ENCODE results near the gene CSTPP1. TPM values are rescaled to one million over a fixed set of nuclear protein-coding genes. Genes with fewer than 3 reads are reported as not detected.

The CSTPP1 gene
- total and polyA plus RNA-seq, 2 donors (not counting 1 experiment from before 2014, with no cell fraction given) = 11.5 to 29.0 TPM

- Histone ChIP-seq H3K79me2 (ENCODE audit: control insufficient read depth, insufficient read depth, low read length) (no peaks in the 10 kb centered on the region), H3K4me2 (replicated peaks; ENCODE audit: low read depth, low read length, poor library complexity, severe bottlenecking) (peak within 1 kb of the TSS; percentile 94), H3K4me1 (ENCODE audit: control insufficient read depth in 2 of 2, insufficient read depth in 2 of 2, low read length in 2 of 2) (peaks cover 19 to 24% of the 10 kb centered on the region in 2 donors), H3K27me3 (replicated peaks in 1 of 4; ENCODE audit: control extremely low read depth in 1 of 4, control insufficient read depth in 3 of 4, insufficient read depth in 4 of 4, low read length in 3 of 4) (peaks cover 0 to 44% (median 15%) of the 10 kb centered on the region in 4 experiments), H3K9ac (ENCODE audit: low read length) (peak within 1 kb of the TSS; percentile 65), H3K9me3 (ENCODE audit: control extremely low read depth in 1 of 3, control insufficient read depth in 2 of 3, insufficient read depth in 1 of 3, low read length in 2 of 3) (peaks cover 0 to 13% (median 0%) of the 10 kb centered on the region in 3 donors), H2AFZ (ENCODE audit: insufficient read depth, low read depth, low read length, poor library complexity, severe bottlenecking) (peak within 1 kb of the TSS; percentile 80), H3K36me3 (replicated peaks in 1 of 2; ENCODE audit: control extremely low read depth in 1 of 2, control insufficient read depth in 1 of 2, extremely low read depth in 1 of 2, insufficient read depth in 2 of 2, low read length in 1 of 2) (no peaks in the 10 kb centered on the region), H3K4me3 (ENCODE audit: control extremely low read depth in 1 of 5, extremely low read depth in 1 of 5, insufficient read depth in 1 of 5, low read depth in 2 of 5, low read length in 4 of 5) (peak within 1 kb of the TSS in 4 of 5 experiments; percentile 31 to 65 (median 54)), H4K20me1 (ENCODE audit: control insufficient read depth, insufficient read depth, low read length, poor library complexity, severe bottlenecking) (no peaks in the 10 kb centered on the region), H3K27ac (ENCODE audit: low read length in 2 of 2) (no peak within 1 kb of the TSS)
- intact Hi-C loops (cut with micrococcal nuclease) = loop anchor here (1.0 to 2.0 kb wide), 3 partner anchors 9 to 63 kb away; partner anchors contain the start of genes ACP2 and DDB2
- DNase-seq = peak; percentile 58
- WGBS (ENCODE audit: insufficient coverage) = under 1% methylated on average over 80 of the region's 80 CpGs
- Mint-ChIP-seq H3K27ac (peak within 1 kb of the TSS; percentile 2), H3K9me3 (ENCODE audit: insufficient read depth) (no peaks in the 10 kb centered on the region), H3K4me3 (peak within 1 kb of the TSS; percentile 87), H3K4me1 (peaks cover 12% of the 10 kb centered on the region), H3K27me3 (peaks cover 16% of the 10 kb centered on the region)
- TF ChIP-seq EZH2 (IDR thresholded peaks at IDR 0.05; ENCODE audit: borderline replicate concordance, insufficient read depth, low read depth, low read length, poor library complexity, severe bottlenecking) (no peak), CTCF (IDR thresholded peaks at IDR 0.05) (no peak)
- peak; percentile 80 for ATAC-seq (ENCODE audit: low read depth)
- ChIA-PET CTCF (interaction anchor here (1.2 to 2.4 kb wide), 4 partner anchors 8 to 226 kb away, joined by 4 to 7 read pairs (median 7); partner anchors contain the start of gene DDB2), POLR2A (interaction anchor here (0.9 to 2.1 kb wide), 2 partner anchors 29 to 63 kb away, joined by 3 to 10 read pairs; partner anchors contain the start of genes ACP2 and DDB2)
Measured at GRCh38 chr11:47186076-47186699, 249.6 kb downstream of the CSTPP1 start, which contains the start of gene PACSIN3. TSS of gene PACSIN3 (minus strand) at chr11:47186434. CDS start at chr11:47182727, 3,707 bp downstream.
